Measurements from ENCODE around the gene CYB561D2.

CYB561D2 gene

GRCh38 chr3:50393061-50393460, 42.4 kb downstream of the CYB561D2 start:
- no peak for DNase-seq

- DNase-seq, result no peak
Measured at GRCh38 chr3:50395070-50395860, 44.6 kb downstream of the CYB561D2 start.

- DNase-seq, result no peak
Measured at GRCh38 chr3:50396502-50396901, 45.8 kb downstream of the CYB561D2 start.

GRCh38 chr3:50401978-50402595, 51.4 kb downstream of the CYB561D2 start:
- no peak for DNase-seq
